Adrenal gland (tissue), 12 donors: ENCODE measurements around the gene CDADC1. TPM values are rescaled to one million over a fixed set of nuclear protein-coding genes. Genes with fewer than 3 reads are reported as not detected.

Experiments
- DNase-seq, 7 donors: peaks; one replicate each; pipeline ENCODE4 v3.0.0-alpha.2; 2019 to 2020
- H3K27ac ChIP-seq, 5 donors: fragments of 200-600 bp; sonication (generic) in 4 of 5; 1 replicate in 3 of 5; 2 replicates in 2 of 5; pipeline versions ENCODE4 v1.5.1 to v1.8.0; 2016 to 2020; ENCODE audit warnings: mild to moderate bottlenecking in 1 of 5
- H3K27me3 ChIP-seq: fragments of 200-600 bp; 2 replicates; pipeline ENCODE4 v1.8.0; 2021
- H3K36me3 ChIP-seq, 2 donors: fragments of 200-600 bp; replicated peaks in 1 of 2; 1 replicate in 1 of 2; 2 replicates in 1 of 2; pipeline versions ENCODE4 v1.5.1 to v1.8.0; 2018 to 2022
- H3K4me1 ChIP-seq, 2 donors: fragments of 200-600 bp; replicated peaks in 1 of 2; 1 replicate in 1 of 2; 2 replicates in 1 of 2; pipeline versions ENCODE4 v1.5.1 to v1.8.0; 2018 to 2021
- H3K4me3 ChIP-seq, 4 donors: fragments of 200-600 bp; sonication (generic) in 3 of 4; one replicate each; pipeline ENCODE4 v1.5.1; 2016 to 2018
- H3K9me3 ChIP-seq, 3 donors: fragments of 200-600 bp; sonication (generic) in 1 of 3; replicated peaks in 1 of 3; 1 replicate in 2 of 3; 2 replicates in 1 of 3; pipeline versions ENCODE4 v1.5.1 to v1.8.0; 2016 to 2021
- POLR2A ChIP-seq, 2 donors: fragments of 450-650 bp; IDR thresholded peaks; one replicate each; pipeline ENCODE4 v1.6.1; 2017; ENCODE audit warnings: antibody characterized with exemption in 2 of 2, mild to moderate bottlenecking in 2 of 2, moderate library complexity in 1 of 2
- WGBS, 4 donors: extraction: QIAGEN DNeasy Blood & Tissue Kit in 2 of 4; methylation state at CpG; one replicate each; pipeline versions ENCODE4 v1.1.5 to v1.1.7; 2013 to 2017; 5-methylcytosine and 5-hydroxymethylcytosine counted together
- intact Hi-C, 2 donors: fragments of 100-400 bp; cut with DNase I; formaldehyde crosslinking; loops; one replicate each; pipeline versions ENCODE4 v1.14.1 to v1.15.0; 2022 to 2023
- polyA plus RNA-seq, 3 donors: library from polyadenylated mRNA; stranded (reverse); fragments of 200-250 nt in 2 of 3; fragments of 350-450 nt in 1 of 3; fragmentation: Illumina TruSeq in 1 of 3; extraction: RNeasy Lipid Tissue Mini Kit (QIAGEN cat#74804) in 1 of 3; gene quantifications; one replicate each; pipeline ENCODE4 v1.2.3, GENCODE V29; 2013 to 2014
- total RNA-seq, 9 donors: library from RNA; depleted of rRNA in 4 of 9; stranded (reverse); fragments of >200 nt in 4 of 9; fragments of 120-200 nt in 1 of 9; fragmentation: NEBNext Ultra II Directional in 1 of 9; extraction: Animal tissue kit (Norgen Biotek cat#: 25700) in 1 of 9; gene quantifications; one replicate each; pipeline versions ENCODE4 v1.1.0 to v1.2.4, GENCODE V29; 2013 to 2023
- TF ChIP-seq, protein P1 (sequence below), 6 experiments: fragments of 450-650 bp in 4 of 6; fragments of 200-600 bp in 2 of 6; sonication (generic) in 1 of 6; IDR thresholded peaks; 1 replicate in 5 of 6; 2 replicates in 1 of 6; pipeline versions ENCODE4 v1.5.1 to v1.8.0; 2016 to 2021; ENCODE audit warnings: antibody characterized with exemption in 6 of 6, mild to moderate bottlenecking in 2 of 6, moderate library complexity in 1 of 6
- donor health status: healthy with polysubstance abuse.
- donor health status: Bipolar disorder and iron deficiency.
- donor health status: DM: yes; HTN: yes; CAD: no.
- donor health status: DM: no; HTN: no; CAD: no.
- donor health status: DM: no; HTN: no; CAD: no.
- donor health status: DM: yes; HTN: yes; CAD: no.

Gene CDADC1
- total and polyA plus RNA-seq, 12 donors = 4.4 to 25.4 (median 15.1) TPM

GRCh38 chr13:49319951-49320350 lies 72.2 kb downstream of the CDADC1 start:
- Histone ChIP-seq H3K27me3 (no peaks in the 10 kb centered on the region), H3K36me3 (peaks cover 0 to 2% of the 10 kb centered on the region in 2 donors), H3K27ac (peak overlapping the region in 1 of 5 donors; percentile 7), H3K9me3 (no peaks in the 10 kb centered on the region), H3K4me1 (peaks cover 0 to 10% of the 10 kb centered on the region in 2 donors), H3K4me3 (no peak overlapping the region)
- intact Hi-C loops = no loop called here
- 56 to 65% (median 64%) methylated on average over 2 of the region's 2 CpGs for WGBS, 4 donors
- TF ChIP-seq POLR2A (IDR thresholded peaks at IDR 0.05) = no peak
- TF ChIP-seq, protein P1, sequence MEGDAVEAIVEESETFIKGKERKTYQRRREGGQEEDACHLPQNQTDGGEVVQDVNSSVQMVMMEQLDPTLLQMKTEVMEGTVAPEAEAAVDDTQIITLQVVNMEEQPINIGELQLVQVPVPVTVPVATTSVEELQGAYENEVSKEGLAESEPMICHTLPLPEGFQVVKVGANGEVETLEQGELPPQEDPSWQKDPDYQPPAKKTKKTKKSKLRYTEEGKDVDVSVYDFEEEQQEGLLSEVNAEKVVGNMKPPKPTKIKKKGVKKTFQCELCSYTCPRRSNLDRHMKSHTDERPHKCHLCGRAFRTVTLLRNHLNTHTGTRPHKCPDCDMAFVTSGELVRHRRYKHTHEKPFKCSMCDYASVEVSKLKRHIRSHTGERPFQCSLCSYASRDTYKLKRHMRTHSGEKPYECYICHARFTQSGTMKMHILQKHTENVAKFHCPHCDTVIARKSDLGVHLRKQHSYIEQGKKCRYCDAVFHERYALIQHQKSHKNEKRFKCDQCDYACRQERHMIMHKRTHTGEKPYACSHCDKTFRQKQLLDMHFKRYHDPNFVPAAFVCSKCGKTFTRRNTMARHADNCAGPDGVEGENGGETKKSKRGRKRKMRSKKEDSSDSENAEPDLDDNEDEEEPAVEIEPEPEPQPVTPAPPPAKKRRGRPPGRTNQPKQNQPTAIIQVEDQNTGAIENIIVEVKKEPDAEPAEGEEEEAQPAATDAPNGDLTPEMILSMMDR (IDR thresholded peaks at IDR 0.05) = no peak
- peak in 1 of 7 donors; percentile 26 for DNase-seq

- no peaks in the 10 kb centered on the region for H3K9me3 ChIP-seq
- no peaks in the 10 kb centered on the region for H3K27me3 ChIP-seq
- H3K36me3 ChIP-seq = peaks cover 0 to 2% of the 10 kb centered on the region in 2 donors
- no peak for DNase-seq
- no peak overlapping the region for H3K27ac ChIP-seq
- no peak overlapping the region for H3K4me3 ChIP-seq
- intact Hi-C loops = no loop called here
- no peak for TF ChIP-seq POLR2A (IDR thresholded peaks at IDR 0.05)
- TF ChIP-seq, protein P1 (IDR thresholded peaks at IDR 0.05) = no peak
- H3K4me1 ChIP-seq = peaks cover 0 to 10% of the 10 kb centered on the region in 2 donors
- WGBS, 4 donors = 94 to 97% (median 96%) methylated on average over 2 of the region's 2 CpGs
These were observed 73.2 kb downstream of the CDADC1 start for GRCh38 chr13:49320975-49321374.

DNA sequence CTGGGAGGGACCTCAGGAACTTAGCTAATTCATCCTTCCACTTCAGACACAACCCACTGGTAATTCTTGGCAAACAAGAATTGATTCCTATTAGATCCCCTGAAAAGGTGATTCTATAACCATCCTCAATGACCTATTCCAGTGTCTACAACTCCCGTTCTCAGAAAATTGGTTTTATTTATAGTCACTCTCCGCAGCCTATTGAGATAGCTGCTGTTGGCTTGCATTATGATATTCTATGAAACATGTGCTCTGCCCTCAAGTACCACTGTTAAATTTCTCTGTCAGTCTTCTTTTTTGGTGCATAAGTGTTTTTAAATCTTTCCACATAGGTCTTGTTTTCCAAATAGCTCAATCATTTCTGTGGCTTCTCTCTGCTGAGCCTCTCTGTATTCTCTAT lies 75.0 kb downstream of the CDADC1 start:
- Histone ChIP-seq H3K27ac (no peak overlapping the region), H3K27me3 (no peaks in the 10 kb centered on the region), H3K4me1 (peaks cover 0 to 10% of the 10 kb centered on the region in 2 donors), H3K4me3 (no peak overlapping the region), H3K9me3 (no peaks in the 10 kb centered on the region), H3K36me3 (peaks cover 0 to 2% of the 10 kb centered on the region in 2 donors)
- intact Hi-C loops = no loop called here
- TF ChIP-seq, protein P1 (IDR thresholded peaks at IDR 0.05) = no peak
- no peak for TF ChIP-seq POLR2A (IDR thresholded peaks at IDR 0.05)
- DNase-seq = no peak
- 95 to 100% (median 97%) methylated on average over 2 of the region's 2 CpGs for WGBS, 4 donors

DNA sequence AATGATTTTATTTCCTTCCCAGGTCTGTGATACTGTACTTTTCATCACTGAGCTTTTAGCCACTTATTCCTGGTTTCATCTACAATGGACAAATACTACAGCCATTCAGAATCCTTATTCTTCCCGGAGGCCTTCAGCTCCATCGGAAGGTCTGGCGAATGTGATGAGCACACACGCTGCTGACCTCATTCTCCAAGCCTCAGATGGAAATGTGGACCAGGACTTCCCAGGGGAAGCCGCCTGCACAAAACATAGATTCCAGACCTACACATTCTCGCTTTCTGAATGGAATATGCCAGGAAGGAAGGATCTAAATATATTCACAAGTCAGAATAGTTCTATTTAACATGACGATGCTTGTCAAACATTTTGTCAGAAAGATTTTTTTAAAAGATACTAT lies 75.6 kb downstream of the CDADC1 start:
- peaks cover 0 to 10% of the 10 kb centered on the region in 2 donors for H3K4me1 ChIP-seq
- no peak overlapping the region for H3K4me3 ChIP-seq
- WGBS, 4 donors = 93 to 96% (median 95%) methylated on average over 7 of the region's 7 CpGs
- intact Hi-C loops = no loop called here
- TF ChIP-seq, protein P1 (IDR thresholded peaks at IDR 0.05) = no peak
- TF ChIP-seq POLR2A (IDR thresholded peaks at IDR 0.05) = no peak
- DNase-seq = no peak
- H3K27me3 ChIP-seq = no peaks in the 10 kb centered on the region
- H3K36me3 ChIP-seq = peaks cover 0 to 2% of the 10 kb centered on the region in 2 donors
- H3K27ac ChIP-seq = no peak overlapping the region
- H3K9me3 ChIP-seq = no peaks in the 10 kb centered on the region
